ENCODE data around the gene TMCO4. TPM values are rescaled to one million over a fixed set of nuclear protein-coding genes. Genes with fewer than 3 reads are reported as not detected.

Gene TMCO4
- total and polyA plus RNA-seq, 5 experiments from 2014 or later = 7.7 to 17.5 (median 15.3) TPM

- no peaks in the 10 kb centered on the region for H3K4me1 Mint-ChIP-seq
- peaks cover 0 to 64% (median 6%) of the 10 kb centered on the region in 3 donors for H3K36me3 Mint-ChIP-seq
- POLR2A ChIA-PET = interaction anchor here (0.5 kb wide), 1 partner anchor 222 kb away, joined by 3 read pairs; no protein-coding TSS in a partner anchor
- DNase-seq (no peak), ATAC-seq (no peak)
- no peak overlapping the region for H3K27ac Mint-ChIP-seq
- H3K27me3 Mint-ChIP-seq = no peaks in the 10 kb centered on the region
- H3K9me3 Mint-ChIP-seq = no peaks in the 10 kb centered on the region
- no peak overlapping the region for H3K4me3 Mint-ChIP-seq
Observed at GRCh38 chr1:19770436-19771190, 29.1 kb downstream of the TMCO4 start.

GRCh38 chr1:19769211-19769932 lies 30.3 kb downstream of the TMCO4 start:
- DNase-seq = no peak
- POLR2A ChIA-PET = no interaction called here
- ATAC-seq = no peak
- Mint-ChIP-seq H3K4me1 (no peaks in the 10 kb centered on the region), H3K9me3 (no peaks in the 10 kb centered on the region), H3K27ac (peak overlapping the region in 1 of 10 donors; percentile 48), H3K4me3 (no peak overlapping the region), H3K27me3 (no peaks in the 10 kb centered on the region), H3K36me3 (peaks cover 0 to 64% (median 4%) of the 10 kb centered on the region in 3 donors)

DNA sequence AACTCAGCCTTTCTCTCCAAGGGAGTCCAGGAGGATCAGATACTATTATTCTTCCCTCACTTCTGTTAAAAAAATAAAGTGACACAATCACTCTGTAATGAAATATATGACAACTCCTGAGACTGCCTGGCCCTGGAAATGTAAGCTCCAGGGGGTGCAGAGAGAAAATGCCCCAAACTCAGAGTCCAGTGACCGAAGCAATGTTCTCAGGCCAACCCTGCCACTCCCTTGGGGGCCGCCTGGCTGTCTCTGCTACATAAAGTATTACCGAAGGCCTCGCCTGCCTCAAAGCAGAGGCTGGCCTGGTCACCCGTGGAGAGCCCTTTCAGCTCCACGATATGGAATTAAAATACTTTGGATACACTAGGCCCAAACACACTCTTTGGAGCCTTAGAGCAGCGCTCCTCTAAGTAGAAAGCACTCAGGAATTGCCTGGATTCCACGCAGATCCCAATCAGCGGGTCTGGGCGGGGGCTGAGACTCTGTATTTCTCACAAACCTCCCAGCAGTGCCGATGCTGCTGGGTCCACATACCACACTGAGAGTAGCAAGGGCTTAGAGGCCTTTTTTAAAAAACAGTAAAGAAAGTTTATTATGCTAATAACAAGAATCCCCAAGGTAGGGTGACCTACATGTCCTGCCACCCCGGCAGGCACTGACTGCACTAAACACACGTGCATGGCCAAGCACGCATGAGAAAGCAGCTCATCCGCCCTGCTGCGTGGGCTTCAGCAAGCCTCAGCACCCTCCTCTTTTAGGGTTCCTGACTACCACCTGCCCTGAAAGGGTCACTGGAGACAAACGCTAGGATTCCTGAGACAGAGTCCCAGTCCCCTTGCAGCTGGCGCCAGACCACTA lies 31.1 kb downstream of the TMCO4 start:
- ATAC-seq (no peak), DNase-seq (no peak)
- Mint-ChIP-seq H3K36me3 (peaks cover 0 to 58% (median 2%) of the 10 kb centered on the region in 3 donors), H3K27ac (no peak overlapping the region), H3K27me3 (no peaks in the 10 kb centered on the region), H3K4me1 (no peaks in the 10 kb centered on the region), H3K4me3 (no peak overlapping the region), H3K9me3 (no peaks in the 10 kb centered on the region)
- POLR2A ChIA-PET = interaction anchor here (0.6 kb wide), 1 partner anchor 80 kb away, joined by 3 read pairs; no protein-coding TSS in a partner anchor

GRCh38 chr1:19765623-19766022 lies 34.1 kb downstream of the TMCO4 start:
- Mint-ChIP-seq H3K4me1 (no peaks in the 10 kb centered on the region), H3K27me3 (no peaks in the 10 kb centered on the region), H3K27ac (peak overlapping the region in 1 of 10 donors; percentile 49), H3K9me3 (no peaks in the 10 kb centered on the region), H3K36me3 (peaks cover 0 to 38% (median 2%) of the 10 kb centered on the region in 3 donors), H3K4me3 (no peak overlapping the region)
- POLR2A ChIA-PET = no interaction called here
- DNase-seq (no peak), ATAC-seq (no peak)

DNA sequence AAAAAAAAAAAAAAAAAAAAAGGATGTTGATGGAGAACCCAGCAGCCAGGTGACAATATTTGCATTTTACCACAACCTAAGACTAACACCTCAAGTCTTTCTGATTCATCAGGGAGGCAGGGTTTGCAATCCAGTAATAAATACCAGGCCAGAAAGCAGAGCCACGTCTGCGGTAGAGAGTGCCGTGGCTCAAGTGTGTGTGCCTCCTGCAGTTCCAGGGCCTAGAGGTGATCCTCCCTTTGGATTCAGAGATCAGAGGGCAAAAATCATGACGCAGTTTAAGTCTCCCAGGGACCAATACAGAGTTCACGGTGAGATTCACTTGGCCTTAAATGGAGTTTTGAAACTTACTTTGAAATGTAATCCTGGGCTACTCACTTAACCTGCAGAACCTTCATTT lies 34.9 kb downstream of the TMCO4 start:
- DNase-seq (no peak), ATAC-seq (no peak)
- H3K4me3 Mint-ChIP-seq = no peak overlapping the region
- H3K4me1 Mint-ChIP-seq = peaks cover 0 to 2% (median 0%) of the 10 kb centered on the region in 4 donors
- H3K27ac Mint-ChIP-seq = no peak overlapping the region
- H3K36me3 Mint-ChIP-seq = peaks cover 0 to 34% (median 2%) of the 10 kb centered on the region in 3 donors
- POLR2A ChIA-PET = no interaction called here
- no peaks in the 10 kb centered on the region for H3K27me3 Mint-ChIP-seq
- H3K9me3 Mint-ChIP-seq = no peaks in the 10 kb centered on the region

GRCh38 chr1:19762175-19762779 lies 37.4 kb downstream of the TMCO4 start:
- Mint-ChIP-seq H3K27ac (no peak overlapping the region), H3K4me1 (peaks cover 0 to 6% (median 2%) of the 10 kb centered on the region in 4 donors), H3K27me3 (no peaks in the 10 kb centered on the region), H3K36me3 (peaks cover 9 to 36% (median 12%) of the 10 kb centered on the region in 3 donors), H3K4me3 (no peak overlapping the region), H3K9me3 (no peaks in the 10 kb centered on the region)
- POLR2A ChIA-PET = no interaction called here
- ATAC-seq (no peak), DNase-seq (peak in 5 of 10 donors; percentile 9 to 20 (median 14))

DNA sequence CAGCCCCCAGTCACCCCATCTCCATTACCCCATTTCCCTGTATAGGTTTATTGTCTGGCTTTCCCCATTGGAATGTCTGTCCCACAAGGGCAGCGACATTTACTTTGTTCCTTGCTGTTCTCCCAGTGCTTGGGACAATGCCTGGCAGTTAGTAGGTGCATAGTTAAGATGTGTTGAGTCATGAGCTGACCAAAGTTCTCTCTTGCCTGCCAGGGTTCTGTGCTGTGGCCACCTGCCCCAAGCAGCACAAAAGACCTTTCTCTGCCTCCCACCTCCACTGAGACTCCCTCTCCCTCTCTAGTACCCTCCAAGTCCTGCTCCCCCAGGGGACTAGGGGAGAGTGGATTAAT lies 40.0 kb downstream of the TMCO4 start:
- Mint-ChIP-seq H3K27ac (peak overlapping the region in 1 of 10 donors; percentile 79), H3K27me3 (no peaks in the 10 kb centered on the region)
- no peak for ATAC-seq

DNA sequence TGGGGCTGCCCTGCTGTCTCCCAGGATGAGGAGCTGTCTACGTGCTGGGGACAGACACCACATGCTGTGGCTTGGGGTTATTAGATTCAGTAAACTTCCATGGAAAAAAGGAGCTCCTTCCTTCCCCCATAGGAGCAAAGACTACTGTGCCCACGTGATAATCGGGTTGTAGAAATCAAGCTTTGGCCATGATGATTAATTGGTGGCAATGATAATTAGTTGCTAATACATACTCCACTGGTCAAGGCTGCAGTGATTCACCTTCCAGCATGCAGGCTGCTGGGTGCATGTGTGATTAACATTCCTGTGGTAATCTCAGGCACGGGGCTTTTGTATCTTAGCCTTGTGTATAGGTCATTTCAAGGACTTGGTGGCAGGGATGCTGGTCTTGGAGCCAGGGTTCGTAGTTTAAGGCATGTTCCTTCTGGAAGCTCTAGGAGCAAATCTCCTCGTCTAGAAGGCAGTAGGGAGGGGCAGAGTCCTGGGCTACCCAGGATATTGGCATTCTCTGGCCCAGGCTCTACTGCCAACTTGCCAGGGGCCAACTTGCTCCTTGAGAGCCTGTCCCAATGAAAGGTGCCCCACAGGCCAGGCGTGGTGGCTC lies 41.4 kb downstream of the TMCO4 start:
- Mint-ChIP-seq H3K27ac (no peak overlapping the region), H3K36me3 (peaks cover 9 to 40% (median 19%) of the 10 kb centered on the region in 3 donors), H3K27me3 (no peaks in the 10 kb centered on the region), H3K4me1 (peaks cover 0 to 6% (median 2%) of the 10 kb centered on the region in 4 donors), H3K4me3 (no peak overlapping the region), H3K9me3 (no peaks in the 10 kb centered on the region)
- POLR2A ChIA-PET = no interaction called here
- DNase-seq = no peak
- no peak for ATAC-seq

More for the DNA sequence above, 40.0 kb downstream of the TMCO4 start:
- no peak for DNase-seq
- peak overlapping the region in 1 of 10 donors; percentile 31 for H3K4me3 Mint-ChIP-seq
- POLR2A ChIA-PET = no interaction called here
- peaks cover 9 to 31% (median 18%) of the 10 kb centered on the region in 3 donors for H3K36me3 Mint-ChIP-seq
- no peaks in the 10 kb centered on the region for H3K9me3 Mint-ChIP-seq
- peaks cover 0 to 6% (median 2%) of the 10 kb centered on the region in 4 donors for H3K4me1 Mint-ChIP-seq

- H3K36me3 Mint-ChIP-seq = peaks cover 9 to 44% (median 19%) of the 10 kb centered on the region in 3 donors
- peak overlapping the region in 1 of 10 donors; percentile 74 for H3K27ac Mint-ChIP-seq
- H3K27me3 Mint-ChIP-seq = no peaks in the 10 kb centered on the region
- DNase-seq (no peak), ATAC-seq (no peak)
- POLR2A ChIA-PET = no interaction called here
- H3K9me3 Mint-ChIP-seq = no peaks in the 10 kb centered on the region
- no peak overlapping the region for H3K4me3 Mint-ChIP-seq
- H3K4me1 Mint-ChIP-seq = peaks cover 0 to 6% (median 2%) of the 10 kb centered on the region in 4 donors
Observed at GRCh38 chr1:19757641-19758040, 42.1 kb downstream of the TMCO4 start.

DNA sequence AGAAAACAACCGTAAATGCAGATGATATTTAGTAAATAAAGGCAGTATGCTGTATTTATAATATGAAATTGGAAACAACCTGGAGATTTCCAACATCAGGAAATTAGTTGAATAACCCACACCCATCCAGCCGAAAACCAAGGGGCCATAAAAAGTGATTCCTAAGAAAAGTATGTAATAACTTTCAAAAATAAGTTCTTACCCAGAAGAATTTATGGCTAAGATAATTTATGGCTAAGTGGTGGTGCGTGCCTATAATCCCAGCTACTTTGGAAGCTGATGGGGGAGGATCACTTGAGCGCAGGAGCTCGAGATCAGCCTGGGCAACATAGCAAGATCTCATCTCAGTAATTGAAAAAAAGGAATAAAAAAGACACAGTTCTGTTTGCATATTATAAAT lies 43.2 kb downstream of the TMCO4 start:
- no peak for ATAC-seq
- DNase-seq = no peak
- POLR2A ChIA-PET = no interaction called here
- peaks cover 15 to 55% (median 27%) of the 10 kb centered on the region in 3 donors for H3K36me3 Mint-ChIP-seq
- H3K27me3 Mint-ChIP-seq = no peaks in the 10 kb centered on the region
- H3K9me3 Mint-ChIP-seq = no peaks in the 10 kb centered on the region
- no peak overlapping the region for H3K27ac Mint-ChIP-seq
- peaks cover 0 to 6% (median 2%) of the 10 kb centered on the region in 4 donors for H3K4me1 Mint-ChIP-seq
- no peak overlapping the region for H3K4me3 Mint-ChIP-seq

GRCh38 chr1:19754482-19754881 lies 45.2 kb downstream of the TMCO4 start:
- DNase-seq (no peak), ATAC-seq (no peak)
- H3K27ac Mint-ChIP-seq = no peak overlapping the region
- peaks cover 22 to 62% (median 44%) of the 10 kb centered on the region in 3 donors for H3K36me3 Mint-ChIP-seq
- POLR2A ChIA-PET = no interaction called here
- no peaks in the 10 kb centered on the region for H3K9me3 Mint-ChIP-seq
- no peak overlapping the region for H3K4me3 Mint-ChIP-seq
- peaks cover 0 to 5% (median under 1%) of the 10 kb centered on the region in 4 donors for H3K4me1 Mint-ChIP-seq
- H3K27me3 Mint-ChIP-seq = no peaks in the 10 kb centered on the region

Data from naive thymus-derived CD8-positive, alpha-beta T cell (primary cell).